GM21737 (cell line): ENCODE data around the gene GRIK1.

Experiments used
- ATAC-seq: cut with Tn5 transposase; IDR thresholded peaks from one replicate; pipeline ENCODE4 v1.9.1; 2021; ENCODE audit warnings: mild to moderate bottlenecking, moderate library complexity; ENCODE audit not compliant: unreplicated experiment

GRIK1 gene

GRCh38 chr21:29648710-29649240 lies 291.0 kb downstream of the GRIK1 start:
- ATAC-seq: no peak

GRCh38 chr21:29647353-29647781 lies 292.4 kb downstream of the GRIK1 start:
- ATAC-seq: no peak

GRCh38 chr21:29645666-29646553 lies 293.9 kb downstream of the GRIK1 start:
- no peak for ATAC-seq

- no peak for ATAC-seq
Measured at GRCh38 chr21:29643289-29643688, 296.5 kb downstream of the GRIK1 start.

GRCh38 chr21:29642551-29643245 lies 297.1 kb downstream of the GRIK1 start:
- no peak for ATAC-seq

DNA sequence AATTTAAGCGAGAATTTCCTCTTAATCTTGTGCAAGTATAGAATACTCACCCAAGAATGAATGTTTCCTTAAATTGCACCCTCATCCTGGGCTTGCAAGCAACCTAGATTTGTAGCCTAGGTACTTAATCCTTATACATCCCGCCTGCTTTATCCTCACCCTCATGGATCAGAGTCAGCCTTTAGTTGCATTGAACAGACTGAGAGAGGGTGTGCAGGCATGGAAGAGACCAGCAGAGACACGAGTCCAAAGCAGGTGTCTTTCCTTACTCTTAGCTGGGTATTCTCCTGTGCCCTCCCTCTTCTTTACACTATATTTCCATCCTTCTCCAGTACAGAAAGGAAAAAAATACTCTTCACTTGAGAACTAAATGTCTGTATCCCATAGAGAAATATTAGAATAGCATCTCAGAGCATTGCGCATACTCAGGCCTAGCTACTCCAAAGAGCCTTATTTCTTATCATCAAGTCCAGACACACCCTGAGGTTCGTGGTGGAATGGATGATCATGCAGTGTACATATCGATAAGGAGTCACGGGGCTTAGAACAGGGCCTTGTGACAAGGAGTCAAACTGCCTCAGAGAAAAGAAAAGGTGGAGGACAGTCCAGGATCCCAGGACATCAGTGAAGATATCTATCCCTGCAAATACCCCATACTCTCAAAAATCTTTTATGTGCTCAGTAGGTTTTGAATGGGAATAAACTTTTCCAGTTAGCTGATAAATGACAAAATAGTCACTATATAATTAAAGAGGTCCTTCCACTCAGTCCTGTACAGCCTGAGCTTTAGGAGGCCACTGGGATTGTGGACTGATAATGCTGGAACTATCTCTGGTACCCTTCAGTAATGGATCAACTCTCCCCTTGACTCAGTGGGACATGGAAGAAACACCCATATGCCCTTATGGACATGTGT lies 297.9 kb downstream of the GRIK1 start:
- no peak for ATAC-seq

DNA sequence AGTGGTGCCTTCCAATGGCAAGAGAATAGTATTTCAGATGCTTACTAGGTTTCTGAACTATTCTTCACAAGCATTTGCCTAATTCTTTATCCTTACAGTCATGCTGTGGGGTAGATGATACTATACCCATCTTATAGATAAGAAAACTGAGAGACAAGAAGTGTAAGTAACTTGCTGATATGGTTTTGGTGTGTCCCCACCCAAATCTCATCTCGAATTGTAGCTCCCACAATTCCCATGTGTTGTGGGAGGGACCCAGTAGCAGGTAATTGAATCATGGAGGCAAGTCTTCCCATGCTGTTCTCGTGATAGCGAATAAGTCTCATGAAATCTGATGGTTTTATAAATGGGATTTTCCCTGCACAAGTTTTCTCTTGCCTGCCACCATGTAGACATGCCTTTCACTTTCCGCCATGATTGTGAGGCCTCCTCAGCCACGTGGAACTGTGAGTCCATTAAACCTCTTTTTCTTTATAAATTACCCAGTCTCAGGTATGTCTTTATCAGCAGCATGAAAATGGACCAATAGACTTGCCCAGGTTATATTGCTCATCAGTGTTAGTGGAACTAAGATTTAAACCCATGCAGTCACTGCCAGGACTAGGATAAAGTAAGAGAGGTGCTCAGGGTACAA lies 298.7 kb downstream of the GRIK1 start:
- ATAC-seq: no peak

GRCh38 chr21:29640080-29640508 lies 299.7 kb downstream of the GRIK1 start:
- peak; percentile 59 for ATAC-seq

- ATAC-seq: peak; percentile 34
Measured at GRCh38 chr21:29639366-29640079, 300.3 kb downstream of the GRIK1 start.

- no peak for ATAC-seq
Measured at GRCh38 chr21:29638761-29639327, 301.0 kb downstream of the GRIK1 start.

DNA sequence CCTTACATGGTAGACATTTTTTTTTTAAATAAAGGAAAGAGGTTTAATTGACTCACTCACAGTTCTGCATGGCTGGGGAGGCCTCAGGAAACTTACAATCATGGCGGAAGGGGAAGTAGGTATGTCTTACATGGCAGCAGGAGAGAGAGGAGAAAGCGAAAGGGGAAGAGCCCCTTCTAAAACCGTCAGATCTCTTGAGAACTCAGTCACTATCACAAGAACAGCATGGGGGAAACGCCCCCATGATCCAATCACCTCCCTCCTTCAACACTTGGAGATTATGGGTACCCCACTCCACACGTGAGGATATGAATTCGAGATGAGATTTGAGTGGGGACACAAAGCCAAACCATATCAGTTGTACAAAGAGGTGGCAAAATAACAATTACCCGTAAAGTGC lies 301.7 kb downstream of the GRIK1 start:
- no peak for ATAC-seq

GRCh38 chr21:29637553-29637952 lies 302.2 kb downstream of the GRIK1 start:
- no peak for ATAC-seq

GRCh38 chr21:29637134-29637533 lies 302.7 kb downstream of the GRIK1 start:
- ATAC-seq: no peak

DNA sequence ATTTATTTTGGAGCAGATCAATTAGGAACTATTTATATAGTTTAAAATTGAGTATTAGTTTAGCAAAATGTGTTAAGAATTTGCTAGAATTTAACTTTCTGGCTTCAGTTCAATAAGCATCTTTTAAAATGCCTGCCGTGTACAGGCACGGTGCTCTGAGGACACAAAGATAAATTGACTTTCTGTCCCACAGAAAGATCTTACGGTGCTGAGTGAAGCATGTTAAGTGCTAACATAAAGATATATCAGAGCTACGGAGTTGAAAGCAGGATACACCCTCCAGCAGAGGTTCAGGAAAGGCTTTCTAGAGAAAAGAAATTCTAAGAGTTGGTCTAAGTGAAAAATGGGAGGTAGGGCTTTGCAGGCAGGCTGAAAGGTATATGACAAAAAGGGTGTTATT lies 305.4 kb downstream of the GRIK1 start:
- ATAC-seq: no peak

- no peak for ATAC-seq
Measured at GRCh38 chr21:29633756-29634155, 306.0 kb downstream of the GRIK1 start.

DNA sequence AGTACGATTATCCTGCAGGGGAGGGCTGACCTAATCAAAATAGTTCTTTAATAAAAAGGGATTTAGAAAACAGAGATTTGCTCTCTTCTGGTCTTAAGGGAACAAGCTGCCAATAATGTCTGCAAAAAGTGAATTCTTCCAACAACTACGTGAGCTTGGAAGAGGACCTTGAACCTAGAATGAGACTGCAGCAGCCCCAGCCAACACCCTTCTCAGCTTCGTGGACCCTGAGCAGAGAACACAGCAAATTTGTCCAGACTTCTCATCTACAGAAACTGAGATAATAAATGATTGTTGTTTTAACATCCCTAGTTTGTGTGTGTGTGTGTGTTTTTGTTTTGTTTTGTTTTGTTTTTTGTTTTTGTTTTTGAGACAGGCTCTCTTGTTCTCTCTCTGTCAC lies 309.4 kb downstream of the GRIK1 start:
- ATAC-seq: no peak

- ATAC-seq: no peak
Measured at GRCh38 chr21:29627905-29628304, 311.9 kb downstream of the GRIK1 start.

DNA sequence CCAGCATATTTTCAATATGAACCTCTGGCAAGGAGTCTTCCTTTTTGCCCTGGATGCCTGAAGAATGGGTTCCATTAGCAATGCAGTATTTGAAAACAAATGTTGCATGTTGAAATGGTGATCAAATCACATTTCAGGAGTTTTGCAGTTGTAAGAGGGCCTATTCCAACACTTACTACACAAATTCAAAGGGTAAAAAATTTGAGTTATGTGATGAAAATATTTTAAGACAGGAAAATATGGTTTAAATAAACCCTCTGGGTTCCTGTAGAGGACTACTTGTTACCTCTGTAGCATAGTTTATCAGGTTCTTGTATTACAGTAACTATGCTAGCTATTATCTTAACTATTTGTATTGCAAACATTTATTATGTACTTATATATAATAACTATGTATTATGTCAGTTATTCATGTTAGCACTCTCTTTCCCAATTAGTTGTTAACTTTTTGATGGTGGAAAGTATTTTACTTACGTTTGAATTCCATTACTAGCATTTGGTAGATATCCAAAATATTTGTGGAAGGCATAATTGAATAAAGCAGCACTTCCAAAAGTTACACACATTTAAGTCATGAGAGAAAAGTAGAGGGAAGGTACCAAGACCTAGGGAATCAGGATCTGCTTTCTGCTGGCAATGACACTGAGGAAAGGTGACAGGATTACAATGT lies 312.9 kb downstream of the GRIK1 start:
- no peak for ATAC-seq

DNA sequence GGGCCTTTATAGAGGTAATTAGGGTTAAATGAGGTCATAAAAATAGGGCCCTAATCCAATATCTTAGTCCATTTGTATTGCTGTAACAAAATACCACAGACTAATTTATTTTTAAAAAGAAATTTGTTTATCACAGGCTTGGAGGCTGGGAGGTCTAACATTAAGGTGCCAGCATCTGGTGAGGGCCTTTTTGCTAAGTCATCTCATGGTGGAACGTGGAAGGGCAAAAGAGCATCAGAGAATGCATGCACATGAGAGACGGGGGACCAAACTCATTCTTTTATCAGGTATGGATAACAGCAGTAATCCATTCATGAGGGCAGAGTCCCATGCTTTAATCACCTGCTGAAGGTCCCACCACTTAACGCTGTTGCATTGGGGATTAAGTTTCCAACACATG lies 313.8 kb downstream of the GRIK1 start:
- ATAC-seq: no peak
